ENCODE data around the gene MCU. TPM values are rescaled to one million over a fixed set of nuclear protein-coding genes. Genes with fewer than 3 reads are reported as not detected.

MCU gene
- total RNA-seq, 1 experiment from 2014 or later, result 18.7 TPM

GRCh38 chr10:72928798-72929197 lies 236.9 kb downstream of the MCU start:
- Histone ChIP-seq H3K4me3 (ENCODE audit: low read depth, low read length, poor library complexity, severe bottlenecking) (no peak overlapping the region), H3K27ac (ENCODE audit: low read depth, low read length, poor library complexity, severe bottlenecking) (no peak overlapping the region), H3K4me1 (ENCODE audit: insufficient read depth, low read length, poor library complexity, severe bottlenecking) (no peaks in the 10 kb centered on the region), H3K36me3 (ENCODE audit: insufficient read depth, low read length, poor library complexity, severe bottlenecking) (no peaks in the 10 kb centered on the region), H3K9me3 (ENCODE audit: low read depth, low read length, poor library complexity, severe bottlenecking) (no peaks in the 10 kb centered on the region), H3K27me3 (replicated peaks; ENCODE audit: insufficient read depth, low read depth, low read length, poor library complexity) (no peaks in the 10 kb centered on the region)
- intact Hi-C loops (cut with micrococcal nuclease; ENCODE audit: unreplicated experiment), result no loop called here
- no peak for TF ChIP-seq EZH2 (IDR thresholded peaks at IDR 0.05; ENCODE audit: borderline replicate concordance, low read depth, low read length, poor library complexity, severe bottlenecking)
- TF ChIP-seq CTCF (conservative IDR thresholded peaks at IDR 0.05; ENCODE audit: low read depth, low read length), result no peak
- DNase-seq (ENCODE audit: low spot score), result no peak
- no TSS peak for BruUV-seq (replicated peaks)
- ChIA-PET POLR2A (ENCODE audit: low non-redundant PET) (no interaction called here), CTCF (no interaction called here)

GRCh38 chr10:72930276-72930675 lies 238.3 kb downstream of the MCU start:
- H3K36me3 ChIP-seq (ENCODE audit: insufficient read depth, low read length, poor library complexity, severe bottlenecking), result no peaks in the 10 kb centered on the region
- BruUV-seq (replicated peaks), result no TSS peak
- no peaks in the 10 kb centered on the region for H3K27me3 ChIP-seq (replicated peaks; ENCODE audit: insufficient read depth, low read depth, low read length, poor library complexity)
- no peaks in the 10 kb centered on the region for H3K4me1 ChIP-seq (ENCODE audit: insufficient read depth, low read length, poor library complexity, severe bottlenecking)
- H3K27ac ChIP-seq (ENCODE audit: low read depth, low read length, poor library complexity, severe bottlenecking), result no peak overlapping the region
- no peaks in the 10 kb centered on the region for H3K9me3 ChIP-seq (ENCODE audit: low read depth, low read length, poor library complexity, severe bottlenecking)
- DNase-seq (ENCODE audit: low spot score), result no peak
- H3K4me3 ChIP-seq (ENCODE audit: low read depth, low read length, poor library complexity, severe bottlenecking), result no peak overlapping the region
- intact Hi-C loops (cut with micrococcal nuclease; ENCODE audit: unreplicated experiment), result no loop called here
- ChIA-PET POLR2A (ENCODE audit: low non-redundant PET) (no interaction called here), CTCF (no interaction called here)
- TF ChIP-seq EZH2 (IDR thresholded peaks at IDR 0.05; ENCODE audit: borderline replicate concordance, low read depth, low read length, poor library complexity, severe bottlenecking) (no peak), CTCF (conservative IDR thresholded peaks at IDR 0.05; ENCODE audit: low read depth, low read length) (no peak)

- Histone ChIP-seq H3K27me3 (replicated peaks; ENCODE audit: insufficient read depth, low read depth, low read length, poor library complexity) (no peaks in the 10 kb centered on the region), H3K36me3 (ENCODE audit: insufficient read depth, low read length, poor library complexity, severe bottlenecking) (no peaks in the 10 kb centered on the region), H3K27ac (ENCODE audit: low read depth, low read length, poor library complexity, severe bottlenecking) (no peak overlapping the region), H3K4me1 (ENCODE audit: insufficient read depth, low read length, poor library complexity, severe bottlenecking) (no peaks in the 10 kb centered on the region), H3K4me3 (ENCODE audit: low read depth, low read length, poor library complexity, severe bottlenecking) (no peak overlapping the region), H3K9me3 (ENCODE audit: low read depth, low read length, poor library complexity, severe bottlenecking) (no peaks in the 10 kb centered on the region)
- BruUV-seq (replicated peaks), result no TSS peak
- no peak for DNase-seq (ENCODE audit: low spot score)
- POLR2A ChIA-PET (ENCODE audit: low non-redundant PET), result no interaction called here
- TF ChIP-seq EZH2 (IDR thresholded peaks at IDR 0.05; ENCODE audit: borderline replicate concordance, low read depth, low read length, poor library complexity, severe bottlenecking), result no peak
- no peak for TF ChIP-seq CTCF (conservative IDR thresholded peaks at IDR 0.05; ENCODE audit: low read depth, low read length)
- intact Hi-C loops (cut with micrococcal nuclease; ENCODE audit: unreplicated experiment), result no loop called here
- CTCF ChIA-PET, result no interaction called here
Observed at GRCh38 chr10:72932259-72933015, 240.5 kb downstream of the MCU start.

All from A673 (cell line).